Immature natural killer cell (primary cell): ENCODE results near the gene SEMA4G. TPM values are rescaled to one million over a fixed set of nuclear protein-coding genes. Genes with fewer than 3 reads are reported as not detected.

Experiments used
- DNase-seq, 3 donors: peaks; one replicate each; pipeline ENCODE4 v3.0.0; 2022; ENCODE audit warnings: mixed read lengths in 1 of 3
- H3K27ac Mint-ChIP-seq, 6 donors: one replicate each; pipeline ENCODE4 v1.8.0; 2020; ENCODE audit warnings: mixed read lengths in 6 of 6, mild to moderate bottlenecking in 5 of 6, inconsistent platforms in 4 of 6, moderate library complexity in 3 of 6
- H3K27me3 Mint-ChIP-seq, 3 donors: one replicate each; pipeline ENCODE4 v1.8.0; 2020 to 2021; ENCODE audit warnings: low read depth in 3 of 3, mild to moderate bottlenecking in 3 of 3, mixed read lengths in 3 of 3, moderate library complexity in 3 of 3, inconsistent platforms in 1 of 3
- H3K36me3 Mint-ChIP-seq, 3 donors: one replicate each; pipeline ENCODE4 v1.8.0; 2020; ENCODE audit warnings: mixed read lengths in 3 of 3, inconsistent platforms in 2 of 3, mild to moderate bottlenecking in 2 of 3
- H3K4me1 Mint-ChIP-seq, 2 donors: one replicate each; pipeline ENCODE4 v1.8.0; 2020; ENCODE audit warnings: inconsistent platforms in 2 of 2, mild to moderate bottlenecking in 2 of 2, mixed read lengths in 2 of 2, moderate library complexity in 1 of 2
- H3K4me3 Mint-ChIP-seq, 5 donors: one replicate each; pipeline ENCODE4 v1.8.0; 2020; ENCODE audit warnings: mild to moderate bottlenecking in 5 of 5, mixed read lengths in 5 of 5, inconsistent platforms in 3 of 5, moderate library complexity in 3 of 5
- H3K9me3 Mint-ChIP-seq, 6 donors: one replicate each; pipeline ENCODE4 v1.8.0; 2020; ENCODE audit warnings: mild to moderate bottlenecking in 6 of 6, mixed read lengths in 6 of 6, inconsistent platforms in 4 of 6, moderate library complexity in 3 of 6
- polyA plus RNA-seq, 3 donors: library from polyadenylated mRNA; unstranded; fragments of 300-500 nt; fragmentation: Illumina TruSeq; gene quantifications; one replicate each; pipeline ENCODE4 v1.2.3, GENCODE V29; 2021

Gene SEMA4G
- polyA plus RNA-seq, 3 donors from 2014 or later, result 0.35 TPM; not detected in 2

GRCh38 chr10:100977436-100977835 is 8.1 kb downstream of the SEMA4G start:
- DNase-seq, result no peak
- Mint-ChIP-seq H3K27ac (no peak overlapping the region), H3K36me3 (peaks cover 7 to 15% (median 14%) of the 10 kb centered on the region in 3 donors), H3K27me3 (peaks cover 0 to 4% (median 2%) of the 10 kb centered on the region in 3 donors), H3K4me1 (no peaks in the 10 kb centered on the region), H3K9me3 (no peaks in the 10 kb centered on the region), H3K4me3 (no peak overlapping the region)

GRCh38 chr10:100978121-100978900 is 9.0 kb downstream of the SEMA4G start:
- DNase-seq, result no peak
- no peak overlapping the region for H3K4me3 Mint-ChIP-seq
- H3K36me3 Mint-ChIP-seq, result peaks cover 11 to 19% (median 18%) of the 10 kb centered on the region in 3 donors
- peaks cover 0 to 2% (median 2%) of the 10 kb centered on the region in 3 donors for H3K27me3 Mint-ChIP-seq
- no peaks in the 10 kb centered on the region for H3K9me3 Mint-ChIP-seq
- no peaks in the 10 kb centered on the region for H3K4me1 Mint-ChIP-seq
- no peak overlapping the region for H3K27ac Mint-ChIP-seq

DNA sequence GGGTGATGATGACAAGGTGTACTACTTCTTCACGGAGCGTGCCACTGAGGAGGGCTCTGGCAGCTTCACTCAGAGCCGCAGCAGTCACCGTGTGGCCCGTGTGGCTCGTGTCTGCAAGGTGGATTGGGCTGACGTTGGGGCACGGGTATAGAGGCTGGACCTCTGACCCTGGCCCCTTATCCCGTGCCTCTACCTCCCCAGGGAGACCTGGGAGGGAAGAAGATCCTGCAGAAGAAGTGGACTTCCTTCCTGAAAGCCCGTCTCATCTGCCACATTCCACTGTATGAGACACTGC is 9.5 kb downstream of the SEMA4G start:
- H3K27me3 Mint-ChIP-seq, result peaks cover 0 to 2% (median 2%) of the 10 kb centered on the region in 3 donors
- H3K4me1 Mint-ChIP-seq, result no peaks in the 10 kb centered on the region
- H3K9me3 Mint-ChIP-seq, result no peaks in the 10 kb centered on the region
- H3K27ac Mint-ChIP-seq, result no peak overlapping the region
- no peak for DNase-seq
- no peak overlapping the region for H3K4me3 Mint-ChIP-seq
- H3K36me3 Mint-ChIP-seq, result peaks cover 11 to 19% (median 18%) of the 10 kb centered on the region in 3 donors

DNA sequence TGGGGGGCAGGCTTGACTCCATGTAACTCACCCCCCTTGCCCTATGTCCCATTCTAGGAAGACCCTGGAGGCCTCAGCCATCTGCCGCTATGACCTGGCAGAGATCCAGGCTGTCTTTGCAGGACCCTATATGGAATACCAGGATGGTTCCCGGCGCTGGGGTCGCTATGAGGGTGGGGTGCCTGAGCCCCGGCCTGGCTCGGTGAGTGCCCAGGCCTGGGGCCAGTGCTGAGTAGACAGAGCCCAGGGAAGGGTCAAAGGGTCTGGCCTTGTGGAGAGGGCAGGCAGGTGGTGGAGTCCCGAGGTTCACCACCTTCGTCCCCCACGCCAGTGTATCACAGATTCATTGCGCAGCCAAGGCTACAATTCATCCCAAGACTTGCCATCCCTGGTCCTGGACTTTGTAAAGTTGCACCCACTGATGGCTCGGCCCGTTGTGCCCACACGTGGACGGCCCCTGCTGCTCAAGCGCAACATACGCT is 10.5 kb downstream of the SEMA4G start:
- Mint-ChIP-seq H3K4me1 (no peaks in the 10 kb centered on the region), H3K9me3 (no peaks in the 10 kb centered on the region), H3K27ac (no peak overlapping the region), H3K36me3 (peaks cover 11 to 19% (median 18%) of the 10 kb centered on the region in 3 donors), H3K27me3 (peaks cover 0 to 2% (median 2%) of the 10 kb centered on the region in 3 donors), H3K4me3 (no peak overlapping the region)
- no peak for DNase-seq

GRCh38 chr10:100980311-100980710 is 11.0 kb downstream of the SEMA4G start:
- Mint-ChIP-seq H3K4me3 (no peak overlapping the region), H3K36me3 (peaks cover 11 to 19% (median 18%) of the 10 kb centered on the region in 3 donors), H3K9me3 (no peaks in the 10 kb centered on the region), H3K27ac (peak overlapping the region in 1 of 6 donors; percentile 55), H3K27me3 (peaks cover 0 to 2% (median 2%) of the 10 kb centered on the region in 3 donors), H3K4me1 (no peaks in the 10 kb centered on the region)
- DNase-seq, result no peak

GRCh38 chr10:100980711-100981110 is 11.4 kb downstream of the SEMA4G start:
- H3K27me3 Mint-ChIP-seq, result peaks cover 0 to 2% (median 2%) of the 10 kb centered on the region in 3 donors
- H3K36me3 Mint-ChIP-seq, result peaks cover 11 to 21% (median 19%) of the 10 kb centered on the region in 3 donors
- no peak for DNase-seq
- H3K4me1 Mint-ChIP-seq, result peaks cover 3% of the 10 kb centered on the region in 2 donors
- H3K27ac Mint-ChIP-seq, result no peak overlapping the region
- H3K4me3 Mint-ChIP-seq, result no peak overlapping the region
- no peaks in the 10 kb centered on the region for H3K9me3 Mint-ChIP-seq

- H3K4me3 Mint-ChIP-seq, result no peak overlapping the region
- H3K9me3 Mint-ChIP-seq, result no peaks in the 10 kb centered on the region
- H3K27ac Mint-ChIP-seq, result no peak overlapping the region
Observed at GRCh38 chr10:100981178-100981772, 12.0 kb downstream of the SEMA4G start.

DNA sequence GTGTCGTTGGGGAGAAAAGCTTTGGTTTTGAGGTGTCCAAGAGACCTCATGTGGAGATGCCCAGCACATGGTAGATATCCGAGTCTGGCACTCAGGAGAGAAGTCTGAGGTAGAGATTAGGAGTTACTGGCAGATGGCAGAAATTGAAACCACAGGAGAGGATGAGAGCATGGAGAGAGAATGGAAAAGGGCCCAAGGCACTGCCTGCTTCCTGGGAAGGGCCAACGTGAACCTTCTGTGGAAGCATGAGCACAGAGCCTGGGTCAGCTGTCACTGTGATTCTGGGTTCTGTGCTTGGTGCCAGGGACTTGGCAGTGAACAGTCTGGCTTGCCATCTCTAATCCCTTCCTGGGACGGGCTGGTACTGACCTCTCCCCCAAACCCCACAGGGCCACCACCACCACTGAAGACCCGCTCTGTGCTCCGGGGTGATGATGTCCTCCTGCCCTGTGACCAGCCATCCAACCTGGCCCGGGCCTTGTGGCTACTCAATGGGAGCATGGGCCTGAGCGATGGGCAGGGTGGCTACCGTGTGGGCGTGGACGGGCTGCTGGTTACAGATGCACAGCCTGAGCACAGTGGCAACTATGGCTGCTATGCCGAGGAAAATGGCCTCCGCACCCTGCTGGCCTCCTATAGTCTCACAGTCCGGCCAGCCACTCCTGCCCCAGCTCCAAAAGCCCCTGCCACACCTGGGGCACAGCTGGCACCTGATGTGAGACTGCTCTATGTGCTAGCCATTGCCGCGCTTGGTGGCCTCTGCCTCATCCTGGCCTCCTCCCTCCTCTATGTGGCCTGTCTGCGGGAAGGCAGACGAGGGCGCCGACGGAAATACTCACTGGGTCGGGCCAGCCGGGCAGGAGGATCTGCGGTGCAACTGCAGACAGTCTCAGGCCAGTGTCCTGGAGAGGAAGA is 13.9 kb downstream of the SEMA4G start:
- Mint-ChIP-seq H3K4me1 (peaks cover 26 to 28% of the 10 kb centered on the region in 2 donors), H3K36me3 (peaks cover 11 to 19% (median 15%) of the 10 kb centered on the region in 3 donors), H3K9me3 (no peaks in the 10 kb centered on the region), H3K27me3 (peaks cover 0 to 7% (median 2%) of the 10 kb centered on the region in 3 donors), H3K4me3 (no peak overlapping the region), H3K27ac (peak overlapping the region in 2 of 6 donors; percentile 14 to 61)
- DNase-seq, result no peak

More at GRCh38 chr10:100981178-100981772, 12.0 kb downstream of the SEMA4G start:
- Mint-ChIP-seq H3K36me3 (peaks cover 11 to 22% (median 19%) of the 10 kb centered on the region in 3 donors), H3K4me1 (peaks cover 8 to 9% of the 10 kb centered on the region in 2 donors), H3K27me3 (peaks cover 0 to 2% (median 2%) of the 10 kb centered on the region in 3 donors)
- no peak for DNase-seq

DNA sequence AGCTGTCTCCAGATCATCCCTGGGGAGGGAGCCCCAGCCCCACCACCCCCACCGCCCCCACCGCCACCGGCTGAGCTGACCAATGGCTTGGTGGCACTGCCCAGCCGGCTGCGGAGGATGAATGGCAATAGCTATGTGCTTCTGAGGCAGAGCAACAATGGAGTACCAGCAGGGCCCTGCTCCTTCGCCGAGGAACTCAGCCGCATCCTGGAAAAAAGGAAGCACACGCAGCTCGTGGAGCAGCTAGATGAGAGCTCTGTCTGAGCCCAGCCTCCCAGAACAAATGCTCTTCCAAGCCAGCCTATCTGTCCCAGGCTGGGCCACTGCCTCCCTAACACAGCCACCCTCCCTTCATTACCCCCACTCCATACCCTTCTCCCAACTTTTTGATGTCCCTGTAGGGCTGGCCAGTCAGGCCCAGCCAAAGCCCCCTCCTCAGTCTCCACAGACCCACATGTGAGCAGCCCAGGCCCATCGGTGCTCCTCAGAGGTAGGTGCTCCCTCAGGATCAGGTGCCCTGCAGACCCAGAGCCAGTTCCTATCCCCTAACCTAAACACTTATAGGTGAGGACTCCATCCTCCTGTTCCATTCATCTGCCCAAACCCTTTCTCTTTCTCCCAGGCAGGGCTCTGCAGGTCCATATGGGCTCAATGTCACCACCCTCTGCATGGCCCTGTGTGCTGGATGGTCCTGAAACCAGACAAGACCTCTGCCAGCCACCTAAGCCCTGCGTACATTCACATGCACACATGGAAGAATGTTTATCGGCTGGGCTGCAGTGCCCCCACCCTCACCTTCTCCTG is 14.8 kb downstream of the SEMA4G start:
- Mint-ChIP-seq H3K27ac (no peak overlapping the region), H3K4me1 (peaks cover 26 to 28% of the 10 kb centered on the region in 2 donors), H3K9me3 (no peaks in the 10 kb centered on the region), H3K27me3 (peaks cover 0 to 7% (median 2%) of the 10 kb centered on the region in 3 donors), H3K4me3 (no peak overlapping the region), H3K36me3 (peaks cover 9 to 19% (median 15%) of the 10 kb centered on the region in 3 donors)
- no peak for DNase-seq

DNA sequence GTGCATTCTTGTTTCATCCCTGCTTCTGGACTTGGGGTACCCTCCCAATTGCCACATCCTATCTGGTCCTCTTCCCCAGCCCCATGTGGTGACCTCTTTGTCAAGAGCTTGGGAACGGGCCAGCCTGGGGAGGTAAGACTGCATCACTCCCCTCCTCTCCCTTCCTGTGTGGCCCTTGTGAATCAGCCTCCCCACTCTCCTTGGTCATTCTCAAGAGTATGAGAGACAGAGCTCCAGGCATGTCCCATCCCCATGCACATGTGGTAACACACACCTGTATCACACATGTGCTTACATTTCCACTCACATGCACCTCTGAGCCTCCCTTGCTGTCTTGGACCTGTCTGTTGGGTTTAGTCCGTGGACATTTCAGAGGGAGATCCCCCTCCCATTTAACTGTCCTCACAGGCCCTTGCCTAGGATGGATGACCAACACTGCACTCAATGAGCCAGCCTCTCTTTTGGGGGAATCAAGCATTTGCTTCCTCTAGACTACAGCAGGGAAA is 15.4 kb downstream of the SEMA4G start:
- peaks cover 0 to 7% (median 2%) of the 10 kb centered on the region in 3 donors for H3K27me3 Mint-ChIP-seq
- peaks cover 26 to 28% of the 10 kb centered on the region in 2 donors for H3K4me1 Mint-ChIP-seq
- H3K4me3 Mint-ChIP-seq, result peak overlapping the region in 1 of 5 donors; percentile 33
- H3K9me3 Mint-ChIP-seq, result no peaks in the 10 kb centered on the region
- H3K36me3 Mint-ChIP-seq, result peaks cover 7 to 19% (median 15%) of the 10 kb centered on the region in 3 donors
- H3K27ac Mint-ChIP-seq, result no peak overlapping the region
- DNase-seq, result no peak

DNA sequence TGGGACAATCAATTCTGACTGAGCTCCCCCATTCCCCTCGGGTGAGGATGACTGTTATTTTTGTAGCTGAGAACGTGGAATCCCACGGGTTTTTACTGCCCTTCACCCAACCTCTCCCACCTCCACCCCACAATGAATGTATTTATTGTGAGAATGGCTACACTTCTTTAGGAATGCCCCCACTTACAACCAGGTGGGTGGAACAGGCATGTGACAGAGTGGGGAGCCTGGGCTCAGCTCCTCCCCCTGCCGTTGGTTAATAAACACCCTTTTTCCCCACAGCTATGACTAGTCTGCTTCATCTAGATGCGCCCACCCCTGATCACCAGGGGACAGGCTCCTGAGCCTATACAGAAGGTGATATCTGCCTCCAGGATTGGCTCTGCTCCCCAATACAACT is 16.0 kb downstream of the SEMA4G start:
- Mint-ChIP-seq H3K27me3 (peaks cover 0 to 7% (median 2%) of the 10 kb centered on the region in 3 donors), H3K27ac (no peak overlapping the region), H3K4me1 (peaks cover 26 to 28% of the 10 kb centered on the region in 2 donors), H3K36me3 (peaks cover 8 to 21% (median 17%) of the 10 kb centered on the region in 3 donors), H3K9me3 (no peaks in the 10 kb centered on the region), H3K4me3 (peak overlapping the region in 3 of 5 donors; percentile 58 to 93 (median 91))
- no peak for DNase-seq

GRCh38 chr10:100986623-100986951 is 17.3 kb downstream of the SEMA4G start:
- no peak for DNase-seq

More at GRCh38 chr10:100986623-100986951, 17.3 kb downstream of the SEMA4G start:
- Mint-ChIP-seq H3K36me3 (peaks cover 20 to 27% (median 23%) of the 10 kb centered on the region in 3 donors), H3K4me3 (peak overlapping the region; percentile 89 to 96 (median 91)), H3K27ac (peak overlapping the region in 4 of 6 donors; percentile 60 to 89 (median 84)), H3K9me3 (no peaks in the 10 kb centered on the region), H3K27me3 (peaks cover 0 to 7% (median 4%) of the 10 kb centered on the region in 3 donors), H3K4me1 (peaks cover 26 to 28% of the 10 kb centered on the region in 2 donors)
